GM18907 (cell line): Measurements from ENCODE around the gene GFOD1.
"Not testable (repeated sequence)": the region's sequence is repeated elsewhere in the genome, so short reads cannot be mapped to it uniquely, and the experiment has no call there.

Source experiments
- ATAC-seq: cut with Tn5 transposase; IDR thresholded peaks from one replicate; pipeline ENCODE4 v1.9.1; 2021; ENCODE audit warnings: mild to moderate bottlenecking, moderate library complexity; ENCODE audit not compliant: unreplicated experiment

Gene GFOD1

GRCh38 chr6:13511913-13512717 is 24.7 kb upstream of the GFOD1 start:
- ATAC-seq = no peak

- ATAC-seq = not testable (repeated sequence)
Observed at GRCh38 chr6:13511141-13511571, 23.8 kb upstream of the GFOD1 start.

- ATAC-seq = not testable (repeated sequence)
Observed at GRCh38 chr6:13510433-13510832, 23.0 kb upstream of the GFOD1 start.

GRCh38 chr6:13508711-13509705 is 21.6 kb upstream of the GFOD1 start:
- no peak for ATAC-seq

- ATAC-seq = no peak
Observed at GRCh38 chr6:13507306-13507860, 20.0 kb upstream of the GFOD1 start.

GRCh38 chr6:13505345-13505734 is 17.9 kb upstream of the GFOD1 start:
- no peak for ATAC-seq

GRCh38 chr6:13504611-13505344 is 17.4 kb upstream of the GFOD1 start:
- no peak for ATAC-seq

GRCh38 chr6:13500915-13501314 is 13.5 kb upstream of the GFOD1 start:
- no peak for ATAC-seq

GRCh38 chr6:13500264-13500663 is 12.9 kb upstream of the GFOD1 start:
- no peak for ATAC-seq

- ATAC-seq = no peak
Observed at GRCh38 chr6:13496513-13497190, 9.3 kb upstream of the GFOD1 start.

GRCh38 chr6:13495818-13496217 is 8.4 kb upstream of the GFOD1 start:
- no peak for ATAC-seq

- no peak for ATAC-seq
Observed at GRCh38 chr6:13495112-13495776, 7.8 kb upstream of the GFOD1 start.

- no peak for ATAC-seq
Observed at GRCh38 chr6:13494137-13494536, 6.7 kb upstream of the GFOD1 start.

- no peak for ATAC-seq
Observed at GRCh38 chr6:13493147-13493546, 5.7 kb upstream of the GFOD1 start.

- no peak for ATAC-seq
Observed at GRCh38 chr6:13492357-13492756, 5.0 kb upstream of the GFOD1 start.

- ATAC-seq = no peak
Observed at GRCh38 chr6:13491538-13491937, 4.1 kb upstream of the GFOD1 start.

- no peak for ATAC-seq
Observed at GRCh38 chr6:13490402-13490801, 3.0 kb upstream of the GFOD1 start.

- ATAC-seq = no peak
Observed at GRCh38 chr6:13488896-13489237, 1.5 kb upstream of the GFOD1 start.

GRCh38 chr6:13488015-13488895 is 855 bp upstream of the GFOD1 start:
- peak; percentile 1 for ATAC-seq
